IMR-90 (cell line): ENCODE data around the gene RASSF4. TPM values are rescaled to one million over a fixed set of nuclear protein-coding genes. Genes with fewer than 3 reads are reported as not detected.

Experiments used
- ATAC-seq: fragments of 200-7000 bp; cut with Tn5 transposase; 2 replicates; pipeline ENCODE4 v1.9.1; 2020; ENCODE audit warnings: low read depth, mild to moderate bottlenecking, moderate library complexity
- BruUV-seq: library from RNA; stranded (reverse); fragments of 400-500 nt; replicated peaks from 2 replicates; lab custom pipeline; 2021; lab: Mats Ljungman, UMichigan
- CTCF ChIA-PET: fragments of 300-600 bp; formaldehyde crosslinking; extraction: SDS; loops from one replicate; lab custom pipeline; 2021; ENCODE audit warnings: antibody characterized with exemption; lab: Yijun Ruan, JAX
- POLR2A ChIA-PET: fragments of 300-600 bp; sonication (Branson Sonifier 250); formaldehyde crosslinking; loops from one replicate; lab custom pipeline; 2022; ENCODE audit warnings: antibody characterized with exemption; ENCODE audit not compliant: unreplicated experiment; lab: Charles Lee
- DNase-seq: peaks from one replicate; pipeline ENCODE4 v3.0.0; 2013
- H2AFZ ChIP-seq: replicated peaks from 2 replicates; pipeline ENCODE3; 2013; ENCODE audit warnings: low read length, mild to moderate bottlenecking; ENCODE audit not compliant: poor library complexity
- H2AK5ac ChIP-seq: 2 replicates; pipeline ENCODE4 v1.6.1; 2013; ENCODE audit warnings: low read depth, low read length, inconsistent platforms
- H2AK9ac ChIP-seq: replicated peaks from 2 replicates; pipeline ENCODE3; 2013; ENCODE audit warnings: mild to moderate bottlenecking, low read depth, low read length, moderate library complexity; ENCODE audit not compliant: poor library complexity
- H2BK120ac ChIP-seq: 2 replicates; pipeline ENCODE4 v1.6.1; 2013; ENCODE audit warnings: low read depth, low read length, inconsistent platforms
- H2BK15ac ChIP-seq: 3 replicates; pipeline ENCODE4 v1.6.1; 2013; ENCODE audit warnings: low read depth, low read length, inconsistent platforms
- H2BK20ac ChIP-seq: 2 replicates; pipeline ENCODE4 v1.6.1; 2013; ENCODE audit warnings: low read depth, mild to moderate bottlenecking, inconsistent platforms, low read length, moderate library complexity
- H2BK5ac ChIP-seq: 2 replicates; pipeline ENCODE4 v1.6.1; 2013; ENCODE audit warnings: mild to moderate bottlenecking, low read depth, low read length, inconsistent platforms; ENCODE audit not compliant: poor library complexity, severe bottlenecking
- H3K14ac ChIP-seq: replicated peaks from 2 replicates; pipeline ENCODE4 v1.6.1; 2013; ENCODE audit warnings: low read depth, low read length, inconsistent platforms
- H3K18ac ChIP-seq: 2 replicates; pipeline ENCODE4 v1.6.1; 2013; ENCODE audit warnings: low read depth, low read length, control low read depth
- H3K23ac ChIP-seq: 2 replicates; pipeline ENCODE4 v1.6.1; 2013; ENCODE audit warnings: low read depth, low read length, inconsistent platforms
- H3K27ac ChIP-seq: 2 replicates; pipeline ENCODE4 v1.5.1; 2013; ENCODE audit warnings: mild to moderate bottlenecking, control low read depth, low read length; ENCODE audit not compliant: insufficient read depth
- H3K27me3 ChIP-seq: 2 replicates; pipeline ENCODE4 v1.6.1; 2013; ENCODE audit warnings: low read length; ENCODE audit not compliant: control insufficient read depth, insufficient read depth
- H3K36me3 ChIP-seq: 2 replicates; pipeline ENCODE4 v1.6.1; 2013; ENCODE audit warnings: low read length, mixed read lengths; ENCODE audit not compliant: control insufficient read depth, insufficient read depth
- H3K4ac ChIP-seq: 2 replicates; pipeline ENCODE4 v1.6.1; 2013; ENCODE audit warnings: low read depth, low read length, inconsistent platforms
- H3K4me1 ChIP-seq: 2 replicates; pipeline ENCODE4 v1.6.1; 2013; ENCODE audit warnings: low read length, mixed read lengths; ENCODE audit not compliant: control insufficient read depth, insufficient read depth
- H3K4me2 ChIP-seq: 2 replicates; pipeline ENCODE4 v1.6.1; 2013; ENCODE audit warnings: low read depth, mild to moderate bottlenecking, control low read depth, low read length, moderate library complexity
- H3K4me3 ChIP-seq: 2 replicates; pipeline ENCODE4 v1.5.1; 2013; ENCODE audit warnings: low read depth, mild to moderate bottlenecking, control low read depth, low read length, moderate library complexity; ENCODE audit not compliant: insufficient read depth
- H3K56ac ChIP-seq: 2 replicates; pipeline ENCODE4 v1.6.1; 2013; ENCODE audit warnings: low read length, inconsistent platforms; ENCODE audit not compliant: insufficient read depth; ENCODE audit errors: extremely low read depth
- H3K79me1 ChIP-seq, 2 experiments: 2 replicates each; pipeline ENCODE4 v1.6.1; 2013; ENCODE audit warnings: low read length in 2 of 2, inconsistent platforms in 1 of 2, low read depth in 1 of 2
- H3K9ac ChIP-seq: 2 replicates; pipeline ENCODE4 v1.6.1; 2013; ENCODE audit warnings: low read depth, low read length, control low read depth
- H3K9me1 ChIP-seq: 2 replicates; pipeline ENCODE4 v1.6.1; 2013; ENCODE audit warnings: low read length, inconsistent platforms; ENCODE audit not compliant: insufficient read depth
- H3K9me3 ChIP-seq: 2 replicates; pipeline ENCODE4 v1.6.1; 2013; ENCODE audit warnings: low read length; ENCODE audit not compliant: control insufficient read depth, insufficient read depth
- H4K20me1 ChIP-seq: 2 replicates; pipeline ENCODE4 v1.6.1; 2013; ENCODE audit warnings: low read length, inconsistent platforms; ENCODE audit not compliant: insufficient read depth
- H4K5ac ChIP-seq: 2 replicates; pipeline ENCODE4 v1.6.1; 2013; ENCODE audit warnings: mild to moderate bottlenecking, low read depth, low read length, control low read depth
- H4K8ac ChIP-seq, 2 experiments: 2 replicates each; pipeline ENCODE4 v1.6.1; 2013; ENCODE audit warnings: low read depth in 2 of 2, low read length in 2 of 2, control low read depth in 1 of 2, inconsistent platforms in 1 of 2
- H4K91ac ChIP-seq: 2 replicates; pipeline ENCODE4 v1.6.1; 2013; ENCODE audit warnings: low read depth, low read length, inconsistent platforms; ENCODE audit not compliant: insufficient read depth
- CHD1 ChIP-seq: IDR thresholded peaks from 2 replicates; pipeline ENCODE4 v1.6.1; 2012; ENCODE audit warnings: low read depth, low read length, improper control_type of control experiment
- CTCF ChIP-seq: conservative IDR thresholded peaks from 2 replicates; pipeline ENCODE4 v1.5.1; 2012; ENCODE audit warnings: mild to moderate bottlenecking, low read depth, low read length, improper control_type of control experiment
- FOS ChIP-seq: fragments of 150-350 bp; IDR thresholded peaks from 2 replicates; pipeline ENCODE4 v1.6.1; 2016; ENCODE audit warnings: low read depth, low read length
- MAZ ChIP-seq: IDR thresholded peaks from 2 replicates; pipeline ENCODE4 v1.6.1; 2012; ENCODE audit warnings: low read depth, mild to moderate bottlenecking, low read length, improper control_type of control experiment, moderate library complexity, borderline replicate concordance
- MXI1 ChIP-seq: IDR thresholded peaks from 2 replicates; pipeline ENCODE4 v1.6.1; 2012; ENCODE audit warnings: low read depth, mild to moderate bottlenecking, low read length, moderate library complexity, borderline replicate concordance
- NFE2L2 ChIP-seq: fragments of 150-350 bp; IDR thresholded peaks from 2 replicates; pipeline ENCODE4 v1.6.1; 2016; ENCODE audit warnings: low read depth, mild to moderate bottlenecking, low read length
- POLR2A ChIP-seq: IDR thresholded peaks from 2 replicates; pipeline ENCODE4 v1.6.1; 2012; ENCODE audit warnings: mild to moderate bottlenecking, low read depth, low read length
- RAD21 ChIP-seq: IDR thresholded peaks from 2 replicates; pipeline ENCODE4 v1.6.1; 2012; ENCODE audit warnings: low read length, improper control_type of control experiment
- RFX5 ChIP-seq: IDR thresholded peaks from 2 replicates; pipeline ENCODE4 v1.8.0; 2012; ENCODE audit warnings: low read depth, mild to moderate bottlenecking, low read length, moderate library complexity
- SMC3 ChIP-seq: fragments of 150-350 bp; IDR thresholded peaks from 2 replicates; pipeline ENCODE4 v1.6.1; 2016; ENCODE audit warnings: low read depth, mild to moderate bottlenecking, antibody characterized with exemption, low read length, moderate library complexity
- WGBS, 2 experiments: methylation state at CpG; one replicate each; pipeline versions ENCODE4 v1.1.5 to v1.1.7; 2013; ENCODE audit warnings: missing lambda C conversion rate in 2 of 2; ENCODE audit not compliant: insufficient read length in 1 of 2; ENCODE audit errors: extremely low coverage in 2 of 2; 5-methylcytosine and 5-hydroxymethylcytosine counted together
- dilution Hi-C: fragments of 300-500 bp; cut with HindIII; formaldehyde crosslinking; loops from one replicate; pipeline ENCODE4 v1.14.3; 2018; ENCODE audit warnings: low sequenced_read_pairs; ENCODE audit not compliant: unreplicated experiment
- in situ Hi-C: fragments of 300-500 bp; cut with MboI; formaldehyde crosslinking; loops from 3 replicates; pipeline ENCODE4 v1.14.3; 2019; ENCODE audit warnings: low sequenced_read_pairs, inconsistent platforms, mixed read lengths
- intact Hi-C: fragments of 100-400 bp; cut with micrococcal nuclease; formaldehyde crosslinking; loops from 2 replicates; pipeline ENCODE4 v1.10.0; 2022
- polyA plus RNA-seq, 3 experiments: library from polyadenylated mRNA; depleted of rRNA; stranded (reverse); fragments of >200 nt; gene quantifications; 2 replicates each; pipeline ENCODE4 v1.2.3, GENCODE V29; 2012; ENCODE audit warnings: low replicate concordance in 1 of 3
- total RNA-seq: library from RNA; depleted of rRNA; stranded (reverse); fragments of >200 nt; gene quantifications from 2 replicates; pipeline ENCODE4 v1.2.3, GENCODE V29; 2012
- TF ChIP-seq, protein P1 (sequence below): fragments of 150-350 bp; IDR thresholded peaks from 2 replicates; pipeline ENCODE4 v1.6.1; 2016; ENCODE audit warnings: low read depth, mild to moderate bottlenecking, low read length, moderate library complexity, borderline replicate concordance

RASSF4 gene
- total and polyA plus RNA-seq, 2 of the 4 experiments (the other 2 are of a cell fraction) = 5.9 to 8.6 TPM

- ATAC-seq = no peak
These were observed 7.9 kb upstream of the RASSF4 start for GRCh38 chr10:44951576-44952226.

More at GRCh38 chr10:44951576-44952226, 7.9 kb upstream of the RASSF4 start:
- Histone ChIP-seq H4K91ac (no peak overlapping the region), H2AK9ac (no peak overlapping the region), H4K20me1 (no peaks in the 10 kb centered on the region), H3K79me1 (peaks cover 3 to 5% of the 10 kb centered on the region in 2 experiments; a peak in 1 of 4 replicates), H3K23ac (no peak overlapping the region), H2BK20ac (no peak overlapping the region), H3K18ac (no peak overlapping the region), H3K9ac (no peak overlapping the region), H3K14ac (no peak overlapping the region), H3K9me3 (peaks cover under 1% of the 10 kb centered on the region; the same call in 1 of the 2 replicates), H4K5ac (no peak overlapping the region), H4K8ac (no peak overlapping the region), H2BK120ac (no peak overlapping the region), H3K4me1 (peaks cover 9% of the 10 kb centered on the region), H3K4me3 (no peak overlapping the region), H3K36me3 (peaks cover 7% of the 10 kb centered on the region; the same call in 1 of the 2 replicates), H2AK5ac (no peak overlapping the region), H3K56ac (no peak overlapping the region), H3K9me1 (peaks cover 6% of the 10 kb centered on the region), H2BK5ac (no peak overlapping the region), H3K27ac (no peak overlapping the region), H3K27me3 (no peaks in the 10 kb centered on the region), H2BK15ac (no peak overlapping the region), H2AFZ (no peak overlapping the region), H3K4ac (no peak overlapping the region), H3K4me2 (no peak overlapping the region)
- POLR2A ChIA-PET = no interaction called here
- TF ChIP-seq FOS (no peak), NFE2L2 (no peak), MAZ (no peak), RFX5 (no peak), RAD21 (no peak), POLR2A (no peak), SMC3 (no peak), CTCF (no peak), CHD1 (no peak), MXI1 (no peak)
- TF ChIP-seq, protein P1, sequence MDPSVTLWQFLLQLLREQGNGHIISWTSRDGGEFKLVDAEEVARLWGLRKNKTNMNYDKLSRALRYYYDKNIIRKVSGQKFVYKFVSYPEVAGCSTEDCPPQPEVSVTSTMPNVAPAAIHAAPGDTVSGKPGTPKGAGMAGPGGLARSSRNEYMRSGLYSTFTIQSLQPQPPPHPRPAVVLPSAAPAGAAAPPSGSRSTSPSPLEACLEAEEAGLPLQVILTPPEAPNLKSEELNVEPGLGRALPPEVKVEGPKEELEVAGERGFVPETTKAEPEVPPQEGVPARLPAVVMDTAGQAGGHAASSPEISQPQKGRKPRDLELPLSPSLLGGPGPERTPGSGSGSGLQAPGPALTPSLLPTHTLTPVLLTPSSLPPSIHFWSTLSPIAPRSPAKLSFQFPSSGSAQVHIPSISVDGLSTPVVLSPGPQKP = no peak
- dilution Hi-C loops = no loop called here
- no TSS peak for BruUV-seq
- intact Hi-C loops = no loop called here
- DNase-seq = no peak
- CTCF ChIA-PET = no interaction called here
- WGBS, 2 experiments = no CpG with 5 or more reads among the region's 7 CpGs
- in situ Hi-C loops = no loop called here
